Fibroblast of skin of left quadriceps (primary cell): ENCODE measurements around the gene LIMK2.
"Not testable (repeated sequence)": the region's sequence is repeated elsewhere in the genome, so short reads cannot be mapped to it uniquely, and the experiment has no call there.

Experiments
- DNase-seq, 2 experiments: peaks; one replicate each; pipeline ENCODE4 v3.0.0-alpha.2; 2013; ENCODE audit warnings: low read depth in 2 of 2

LIMK2 gene

GRCh38 chr22:31211862-31212730 lies at the start of gene LIMK2:
Gene LIMK2 (plus strand): TSS chr22:31212298. CDS start chr22:31212409, 111 bp downstream.
- peak; percentile 57 to 69 for DNase-seq

GRCh38 chr22:31170971-31171370 lies 41.1 kb upstream of the LIMK2 start:
- no peak for DNase-seq

GRCh38 chr22:31171734-31172133 lies 40.4 kb upstream of the LIMK2 start:
- not testable (repeated sequence) for DNase-seq

GRCh38 chr22:31173386-31174145 lies 38.5 kb upstream of the LIMK2 start:
- peak; percentile 63 to 66 for DNase-seq

- no peak for DNase-seq
These were observed 35.2 kb upstream of the LIMK2 start for GRCh38 chr22:31176923-31177322.

GRCh38 chr22:31177420-31178162 lies 34.5 kb upstream of the LIMK2 start:
- peak; percentile 84 for DNase-seq

GRCh38 chr22:31178859-31179258 lies 33.2 kb upstream of the LIMK2 start:
- no peak for DNase-seq

- no peak for DNase-seq
These were observed 32.8 kb upstream of the LIMK2 start for GRCh38 chr22:31179345-31179744.

- DNase-seq, result no peak
These were observed 28.1 kb upstream of the LIMK2 start for GRCh38 chr22:31184015-31184414.

- no peak for DNase-seq
These were observed 27.0 kb upstream of the LIMK2 start for GRCh38 chr22:31185056-31185455.

- DNase-seq, result no peak
These were observed 24.5 kb upstream of the LIMK2 start for GRCh38 chr22:31187627-31188026.

- DNase-seq, result peak; percentile 53 to 57
These were observed 19.6 kb upstream of the LIMK2 start for GRCh38 chr22:31192513-31192912.

GRCh38 chr22:31193092-31193491 lies 19.0 kb upstream of the LIMK2 start:
- no peak for DNase-seq

- not testable (repeated sequence) for DNase-seq
These were observed 17.4 kb upstream of the LIMK2 start for GRCh38 chr22:31194681-31195080.

- DNase-seq, result no peak
These were observed 12.9 kb upstream of the LIMK2 start for GRCh38 chr22:31199187-31199586.

- not testable (repeated sequence) for DNase-seq
These were observed 7.6 kb upstream of the LIMK2 start for GRCh38 chr22:31204352-31204984.

GRCh38 chr22:31205059-31205458 lies 7.0 kb upstream of the LIMK2 start:
- not testable (repeated sequence) for DNase-seq

GRCh38 chr22:31206460-31206859 lies 5.6 kb upstream of the LIMK2 start:
- not testable (repeated sequence) for DNase-seq

- no peak for DNase-seq
These were observed 5.0 kb upstream of the LIMK2 start for GRCh38 chr22:31206896-31207687.

GRCh38 chr22:31210556-31211421 lies 1.3 kb upstream of the LIMK2 start:
- DNase-seq, result no peak
